GM18873 (cell line): Measurements from ENCODE around the gene SART1.
A peak's percentile ranks its signal among the peaks of the same experiment; 100 is the strongest.

Experiments
- ATAC-seq: cut with Tn5 transposase; IDR thresholded peaks from one replicate; pipeline ENCODE4 v1.9.1; 2021; ENCODE audit warnings: mild to moderate bottlenecking, moderate library complexity, moderate number of reproducible peaks; ENCODE audit not compliant: unreplicated experiment, low FRiP score

SART1 gene, protein sequence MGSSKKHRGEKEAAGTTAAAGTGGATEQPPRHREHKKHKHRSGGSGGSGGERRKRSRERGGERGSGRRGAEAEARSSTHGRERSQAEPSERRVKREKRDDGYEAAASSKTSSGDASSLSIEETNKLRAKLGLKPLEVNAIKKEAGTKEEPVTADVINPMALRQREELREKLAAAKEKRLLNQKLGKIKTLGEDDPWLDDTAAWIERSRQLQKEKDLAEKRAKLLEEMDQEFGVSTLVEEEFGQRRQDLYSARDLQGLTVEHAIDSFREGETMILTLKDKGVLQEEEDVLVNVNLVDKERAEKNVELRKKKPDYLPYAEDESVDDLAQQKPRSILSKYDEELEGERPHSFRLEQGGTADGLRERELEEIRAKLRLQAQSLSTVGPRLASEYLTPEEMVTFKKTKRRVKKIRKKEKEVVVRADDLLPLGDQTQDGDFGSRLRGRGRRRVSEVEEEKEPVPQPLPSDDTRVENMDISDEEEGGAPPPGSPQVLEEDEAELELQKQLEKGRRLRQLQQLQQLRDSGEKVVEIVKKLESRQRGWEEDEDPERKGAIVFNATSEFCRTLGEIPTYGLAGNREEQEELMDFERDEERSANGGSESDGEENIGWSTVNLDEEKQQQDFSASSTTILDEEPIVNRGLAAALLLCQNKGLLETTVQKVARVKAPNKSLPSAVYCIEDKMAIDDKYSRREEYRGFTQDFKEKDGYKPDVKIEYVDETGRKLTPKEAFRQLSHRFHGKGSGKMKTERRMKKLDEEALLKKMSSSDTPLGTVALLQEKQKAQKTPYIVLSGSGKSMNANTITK

DNA sequence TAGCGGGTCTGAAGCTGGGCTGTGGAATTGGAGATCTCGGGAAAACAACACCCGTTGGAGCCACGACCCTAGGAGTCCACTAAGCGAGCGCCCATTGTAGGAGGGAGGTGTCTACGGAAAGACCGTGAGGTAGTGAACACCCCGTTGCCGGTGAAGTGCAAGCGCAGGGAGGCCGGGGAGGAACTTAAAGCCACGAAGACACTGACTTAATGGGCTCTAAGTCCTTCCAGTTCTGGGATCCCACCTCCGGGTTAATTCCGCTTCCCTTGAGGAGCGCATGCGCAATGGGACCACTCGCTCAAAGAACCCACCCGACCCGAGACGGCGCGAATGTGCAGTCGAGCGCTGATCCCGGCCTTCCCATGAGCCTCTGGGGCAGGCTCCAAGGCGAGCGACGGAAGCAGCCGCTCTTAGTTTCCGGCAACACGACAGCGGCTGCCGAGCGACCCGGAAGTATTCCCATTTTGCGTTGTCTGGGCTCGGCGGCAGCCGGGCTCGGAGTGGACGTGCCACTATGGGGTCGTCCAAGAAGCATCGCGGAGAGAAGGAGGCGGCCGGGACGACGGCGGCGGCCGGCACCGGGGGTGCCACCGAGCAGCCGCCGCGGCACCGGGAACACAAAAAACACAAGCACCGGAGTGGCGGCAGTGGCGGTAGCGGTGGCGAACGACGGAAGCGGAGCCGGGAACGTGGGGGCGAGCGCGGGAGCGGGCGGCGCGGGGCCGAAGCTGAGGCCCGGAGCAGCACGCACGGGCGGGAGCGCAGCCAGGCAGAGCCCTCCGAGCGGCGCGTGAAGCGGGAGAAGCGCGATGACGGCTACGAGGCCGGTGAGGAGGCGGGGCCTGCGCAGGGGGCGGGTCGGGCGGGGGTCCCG, at the start of gene SART1:
Gene SART1, plus strand, starts transcription at position 468 of the 874 bp plus-strand sequence. Its CDS starts 47 bp downstream, at position 515.
- peak; percentile 80 for ATAC-seq

- no peak for ATAC-seq
Observed at GRCh38 chr11:65912845-65913244, 48.7 kb upstream of the SART1 start.

DNA sequence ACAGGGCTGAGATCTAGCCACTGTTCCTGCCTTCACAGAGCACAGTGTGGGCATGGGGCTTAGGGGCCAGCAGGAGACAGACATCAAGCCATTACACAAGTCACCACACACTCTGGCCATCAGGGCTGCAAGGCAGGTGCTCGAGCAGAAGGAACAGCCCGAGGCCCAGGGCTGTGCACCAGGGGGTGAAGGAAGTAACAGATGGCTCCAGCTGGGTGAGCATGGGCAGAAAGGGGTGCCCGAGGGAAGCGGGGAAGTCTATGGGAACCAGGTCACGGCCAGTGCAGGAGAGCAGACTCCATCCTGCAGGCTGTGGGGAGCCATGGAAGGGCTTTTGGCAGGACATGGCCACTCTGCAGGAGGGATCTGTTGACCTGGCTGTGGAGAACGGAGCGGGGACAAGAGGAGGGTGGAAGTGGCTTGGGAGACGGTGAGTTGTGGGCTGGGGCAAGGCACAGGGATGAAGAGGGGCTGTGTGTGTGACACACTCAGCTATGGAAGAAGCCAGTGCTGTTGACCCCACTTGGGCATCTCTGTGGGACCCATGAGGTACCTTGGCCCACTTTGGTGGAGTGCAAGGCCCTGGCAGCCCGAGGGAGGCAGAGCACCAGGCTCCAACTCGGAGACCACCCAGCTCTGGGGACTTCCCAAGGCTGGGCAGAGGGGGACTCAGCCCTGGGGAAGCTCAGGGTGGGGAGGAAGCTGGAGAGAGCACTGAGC, 46.3 kb upstream of the SART1 start:
- no peak for ATAC-seq

GRCh38 chr11:65915821-65916251, 45.7 kb upstream of the SART1 start:
- no peak for ATAC-seq

- ATAC-seq = no peak
Observed at GRCh38 chr11:65916391-65916790, 45.1 kb upstream of the SART1 start.

GRCh38 chr11:65917077-65917433, 44.5 kb upstream of the SART1 start:
- ATAC-seq = no peak

- no peak for ATAC-seq
Observed at GRCh38 chr11:65917434-65918210, 43.9 kb upstream of the SART1 start.

GRCh38 chr11:65918211-65919140, 43.1 kb upstream of the SART1 start, which contains the start of gene C11orf68:
Gene C11orf68, minus strand, starts transcription at chr11:65919062. Its CDS starts 31 bp downstream, at chr11:65919031.
- ATAC-seq = peak; percentile 29

GRCh38 chr11:65919141-65919572, 42.4 kb upstream of the SART1 start, which contains the start of gene DRAP1:
Gene DRAP1, plus strand, starts transcription at chr11:65919426. Its CDS starts 76 bp downstream, at chr11:65919502.
- peak; percentile 73 for ATAC-seq

- peak; percentile 38 for ATAC-seq
Observed at GRCh38 chr11:65919573-65920371, 41.8 kb upstream of the SART1 start.

DNA sequence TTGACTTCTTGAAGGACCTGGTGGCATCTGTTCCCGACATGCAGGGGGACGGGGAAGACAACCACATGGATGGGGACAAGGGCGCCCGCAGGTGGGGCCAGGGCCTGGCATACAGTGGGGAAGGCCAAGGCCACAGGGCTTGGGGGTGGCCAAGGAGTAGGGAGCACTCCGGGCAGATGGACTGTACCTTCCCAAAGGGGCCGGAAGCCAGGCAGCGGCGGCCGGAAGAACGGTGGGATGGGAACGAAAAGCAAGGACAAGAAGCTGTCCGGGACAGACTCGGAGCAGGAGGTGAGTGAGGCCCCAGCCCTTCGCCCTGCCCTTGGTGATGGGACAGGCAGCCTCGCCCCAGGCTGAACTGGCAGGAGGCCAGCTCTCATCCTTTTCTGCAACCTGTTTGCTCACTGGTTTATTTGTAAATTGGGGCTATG, 41.1 kb upstream of the SART1 start:
- no peak for ATAC-seq

- no peak for ATAC-seq
Observed at GRCh38 chr11:65921033-65921555, 40.4 kb upstream of the SART1 start.

GRCh38 chr11:65921876-65922275, 39.7 kb upstream of the SART1 start:
- ATAC-seq = no peak

DNA sequence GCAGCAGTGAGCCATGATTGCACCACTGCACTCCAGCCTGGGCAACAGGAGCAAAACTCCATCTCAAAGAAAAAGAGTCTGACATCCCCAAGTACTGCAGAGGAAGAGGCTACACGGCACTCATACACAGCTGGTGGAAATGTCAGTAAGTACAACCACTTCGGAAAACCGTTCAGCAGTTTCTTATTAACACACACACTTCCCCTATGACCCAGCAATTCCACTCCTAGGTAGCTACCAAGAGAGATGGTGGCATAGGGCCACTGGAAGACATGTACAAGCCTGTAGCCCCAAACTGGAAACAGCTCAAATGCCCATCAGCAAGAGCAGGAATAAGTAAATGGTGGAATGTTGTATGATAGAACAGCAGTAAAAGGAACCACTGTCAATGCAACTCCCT, 39.0 kb upstream of the SART1 start:
- no peak for ATAC-seq

- ATAC-seq = no peak
Observed at GRCh38 chr11:65925397-65925796, 36.1 kb upstream of the SART1 start.

- ATAC-seq = no peak
Observed at GRCh38 chr11:65927904-65928397, 33.6 kb upstream of the SART1 start.

DNA sequence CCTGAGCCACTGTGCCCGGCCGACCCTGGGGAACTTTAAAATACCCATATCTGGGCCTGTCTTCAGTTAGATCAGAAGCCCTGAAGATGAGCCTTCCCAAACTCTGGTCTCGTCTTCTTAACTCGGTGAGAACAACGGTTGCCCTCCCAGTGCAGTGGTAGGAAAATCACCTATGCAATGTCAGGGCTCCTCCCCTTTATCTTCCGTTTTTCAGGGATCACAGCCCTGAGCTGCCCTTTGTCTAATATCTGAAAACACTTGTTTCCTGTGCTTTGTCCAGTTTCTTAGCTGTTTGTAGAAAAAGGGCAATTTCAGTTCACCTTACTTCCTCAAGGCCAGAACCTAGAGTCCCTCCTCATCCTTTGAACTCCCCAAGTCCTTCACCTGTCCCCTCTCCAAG, 32.9 kb upstream of the SART1 start:
- no peak for ATAC-seq
